ENCODE data around the gene KIAA2012.

The KIAA2012 gene

DNA sequence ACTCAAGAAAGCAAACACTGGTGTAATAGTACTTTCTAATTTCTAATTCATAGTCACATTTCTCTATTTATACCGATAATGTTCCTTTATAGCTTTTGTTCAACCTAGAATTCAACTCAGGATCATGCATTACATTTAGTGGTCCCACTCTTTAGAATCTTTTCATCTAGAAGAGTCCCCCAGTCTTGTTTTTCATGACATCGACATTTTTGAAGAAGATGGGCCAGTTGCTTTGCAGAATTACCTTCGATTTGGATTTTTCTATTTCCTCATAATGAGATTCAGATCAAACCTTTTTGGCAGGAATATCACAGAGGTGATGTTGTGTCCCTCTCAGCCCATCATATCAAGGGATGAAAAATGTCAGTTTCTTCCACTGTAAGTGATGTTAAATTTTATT lies 35.3 kb downstream of the KIAA2012 start:
- no peak for DNase-seq (ENCODE audit: extremely low read depth, low read depth)
- H3K4me3 ChIP-seq (replicated peaks; ENCODE audit: low read depth, low read length), result no peak overlapping the region
- TF ChIP-seq, protein P1, sequence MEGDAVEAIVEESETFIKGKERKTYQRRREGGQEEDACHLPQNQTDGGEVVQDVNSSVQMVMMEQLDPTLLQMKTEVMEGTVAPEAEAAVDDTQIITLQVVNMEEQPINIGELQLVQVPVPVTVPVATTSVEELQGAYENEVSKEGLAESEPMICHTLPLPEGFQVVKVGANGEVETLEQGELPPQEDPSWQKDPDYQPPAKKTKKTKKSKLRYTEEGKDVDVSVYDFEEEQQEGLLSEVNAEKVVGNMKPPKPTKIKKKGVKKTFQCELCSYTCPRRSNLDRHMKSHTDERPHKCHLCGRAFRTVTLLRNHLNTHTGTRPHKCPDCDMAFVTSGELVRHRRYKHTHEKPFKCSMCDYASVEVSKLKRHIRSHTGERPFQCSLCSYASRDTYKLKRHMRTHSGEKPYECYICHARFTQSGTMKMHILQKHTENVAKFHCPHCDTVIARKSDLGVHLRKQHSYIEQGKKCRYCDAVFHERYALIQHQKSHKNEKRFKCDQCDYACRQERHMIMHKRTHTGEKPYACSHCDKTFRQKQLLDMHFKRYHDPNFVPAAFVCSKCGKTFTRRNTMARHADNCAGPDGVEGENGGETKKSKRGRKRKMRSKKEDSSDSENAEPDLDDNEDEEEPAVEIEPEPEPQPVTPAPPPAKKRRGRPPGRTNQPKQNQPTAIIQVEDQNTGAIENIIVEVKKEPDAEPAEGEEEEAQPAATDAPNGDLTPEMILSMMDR (IDR thresholded peaks at IDR 0.05; ENCODE audit: low read depth, low read length, missing control alignments), result no peak

- H3K4me3 ChIP-seq (replicated peaks; ENCODE audit: low read depth, low read length), result no peak overlapping the region
- no peak for DNase-seq (ENCODE audit: extremely low read depth, low read depth)
- TF ChIP-seq, protein P1 (IDR thresholded peaks at IDR 0.05; ENCODE audit: low read depth, low read length, missing control alignments), result no peak
These were observed 36.2 kb downstream of the KIAA2012 start for GRCh38 chr2:202109139-202109736.

DNA sequence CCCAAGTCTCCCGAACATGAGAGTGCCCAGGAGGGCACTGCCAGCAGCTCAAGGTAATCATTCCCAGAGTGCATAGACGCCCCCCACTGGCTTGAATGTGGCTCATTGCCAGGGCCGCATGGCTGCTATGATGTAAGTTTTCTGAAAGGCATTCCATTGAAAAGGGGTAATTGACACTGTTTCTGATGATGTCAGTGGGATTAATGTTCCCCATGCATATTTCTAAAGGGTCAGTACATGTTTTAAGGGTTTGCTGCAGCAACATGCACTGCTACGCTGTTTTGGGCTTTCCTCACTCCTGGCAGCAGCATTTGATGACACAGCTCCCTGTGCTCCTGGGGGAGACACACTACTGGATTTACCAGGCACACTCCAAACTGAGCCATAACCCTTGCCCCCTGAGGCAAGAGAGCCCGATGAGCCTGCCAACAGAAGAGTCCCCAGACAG lies 36.7 kb downstream of the KIAA2012 start:
- TF ChIP-seq, protein P1 (IDR thresholded peaks at IDR 0.05; ENCODE audit: low read depth, low read length, missing control alignments), result no peak
- no peak overlapping the region for H3K4me3 ChIP-seq (replicated peaks; ENCODE audit: low read depth, low read length)
- no peak for DNase-seq (ENCODE audit: extremely low read depth, low read depth)

- DNase-seq (ENCODE audit: extremely low read depth, low read depth), result no peak
- TF ChIP-seq, protein P1 (IDR thresholded peaks at IDR 0.05; ENCODE audit: low read depth, low read length, missing control alignments), result no peak
- H3K4me3 ChIP-seq (replicated peaks; ENCODE audit: low read depth, low read length), result no peak overlapping the region
These were observed 37.4 kb downstream of the KIAA2012 start for GRCh38 chr2:202110491-202110890.

- TF ChIP-seq, protein P1 (IDR thresholded peaks at IDR 0.05; ENCODE audit: low read depth, low read length, missing control alignments), result no peak
- DNase-seq (ENCODE audit: extremely low read depth, low read depth), result no peak
These were observed 39.0 kb downstream of the KIAA2012 start for GRCh38 chr2:202112041-202112440.

DNA sequence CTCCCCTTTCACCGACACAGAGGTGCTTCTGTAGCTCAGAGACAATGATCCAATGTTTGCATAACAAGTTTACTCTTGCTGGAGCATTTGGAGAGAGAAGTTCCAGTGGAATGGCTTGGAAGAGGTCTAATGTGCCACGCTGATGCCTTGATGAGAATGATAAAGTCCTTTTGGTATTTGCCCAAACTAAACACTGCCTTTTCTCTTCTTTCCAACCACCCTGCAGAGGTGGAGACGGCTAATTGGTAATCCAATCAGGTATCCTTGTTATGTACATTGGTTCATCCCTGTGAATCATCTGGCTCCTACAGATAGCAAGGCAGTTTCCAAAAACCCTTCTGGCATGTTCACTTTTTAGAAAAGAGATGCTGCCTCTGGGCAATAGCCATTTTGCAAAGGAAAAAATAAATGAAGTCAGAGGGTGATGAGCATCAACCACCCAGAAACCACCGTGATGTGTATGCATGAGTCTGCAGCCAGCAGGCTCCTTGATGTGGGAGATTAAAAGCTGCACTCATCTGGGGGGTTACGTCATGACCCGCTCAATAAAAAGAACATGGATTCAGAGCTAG lies 40.6 kb downstream of the KIAA2012 start:
- TF ChIP-seq, protein P1 (IDR thresholded peaks at IDR 0.05; ENCODE audit: low read depth, low read length, missing control alignments), result no peak
- DNase-seq (ENCODE audit: extremely low read depth, low read depth), result no peak
- no peak overlapping the region for H3K4me3 ChIP-seq (replicated peaks; ENCODE audit: low read depth, low read length)

More at GRCh38 chr2:202112041-202112440, 39.0 kb downstream of the KIAA2012 start:
- no peak overlapping the region for H3K4me3 ChIP-seq (replicated peaks; ENCODE audit: low read depth, low read length)

Data from HFF-Myc (cell line).